Endothelial cell of umbilical vein (primary cell): ENCODE data around the gene EPO.

Source experiments
- CTCF ChIP-seq, 2 donors: IDR thresholded peaks; 1 replicate in 1 of 2; 2 replicates in 1 of 2; pipeline ENCODE4 v1.5.1; 2011; ENCODE audit warnings: low read length in 2 of 2, mild to moderate bottlenecking in 2 of 2, moderate library complexity in 2 of 2, control low read depth in 1 of 2, inconsistent platforms in 1 of 2, low read depth in 1 of 2; ENCODE audit not compliant: insufficient read depth in 1 of 2; ENCODE audit errors: extremely low read depth in 1 of 2
- EZH2 ChIP-seq: IDR thresholded peaks from 2 replicates; pipeline ENCODE4 v1.6.1; 2012; ENCODE audit warnings: borderline replicate concordance, low read depth, mild to moderate bottlenecking, moderate library complexity, low read length, inconsistent platforms; ENCODE audit not compliant: severe bottlenecking
- POLR2A ChIP-seq: IDR thresholded peaks from 2 replicates; pipeline ENCODE4 v1.6.1; 2012; ENCODE audit warnings: low read depth, mild to moderate bottlenecking, control low read depth, low read length

DNA sequence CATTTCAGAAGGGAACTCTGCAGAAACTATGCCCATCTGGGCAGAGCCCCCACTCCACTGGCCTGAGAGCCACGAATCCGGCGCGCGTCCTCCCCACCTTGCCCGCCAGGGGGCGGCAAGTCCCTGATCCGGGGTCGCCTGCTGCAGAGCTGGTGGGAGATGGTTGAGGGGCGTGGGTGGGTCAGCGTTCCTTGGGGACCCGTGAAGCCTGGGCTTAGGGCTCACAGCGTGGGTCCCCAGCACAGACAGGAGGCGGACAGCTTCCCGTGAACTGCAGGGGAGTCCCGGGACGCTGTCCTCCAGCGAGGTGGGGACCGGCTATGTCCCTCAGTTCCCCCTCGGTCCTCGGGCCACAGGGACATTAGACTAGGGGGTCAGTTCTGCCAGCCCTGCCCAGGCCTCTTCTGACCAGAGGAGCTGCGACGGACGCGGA lies 14.9 kb upstream of the EPO start:
- peak; percentile 92 to 97 for TF ChIP-seq CTCF (IDR thresholded peaks at IDR 0.05; ENCODE audit: extremely low read depth in 1 of 2, insufficient read depth in 1 of 2, low read depth in 1 of 2, low read length in 2 of 2)
- TF ChIP-seq EZH2 = no peak
- TF ChIP-seq POLR2A = no peak
